HepG2 (cell line): ENCODE data around the gene CCDC88A. TPM values are rescaled to one million over a fixed set of nuclear protein-coding genes. Genes with fewer than 3 reads are reported as not detected.

Experiments
- ATM ChIP-seq: fragments of 450-650 bp; IDR thresholded peaks from 2 replicates; pipeline ENCODE4 v1.7.1; 2017; ENCODE audit warnings: mild to moderate bottlenecking, borderline replicate concordance
- HNRNPH1 ChIP-seq: fragments of 200-400 bp; formaldehyde crosslinking; optimal IDR thresholded peaks from 2 replicates; pipeline ENCODE3; 2017; ENCODE audit warnings: mild to moderate bottlenecking, low read depth, low read length
- KLF13 ChIP-seq: sonication (generic); formaldehyde crosslinking; IDR thresholded peaks from 2 replicates; pipeline ENCODE4 v1.4.0; 2020; ENCODE audit warnings: mild to moderate bottlenecking, missing genetic modification reagents
- MAFG ChIP-seq: sonication (generic); formaldehyde crosslinking; IDR thresholded peaks from 2 replicates; pipeline ENCODE4 v1.5.1; 2020; ENCODE audit warnings: mild to moderate bottlenecking, missing genetic modification reagents
- MEF2D ChIP-seq: sonication (generic); formaldehyde crosslinking; IDR thresholded peaks from 2 replicates; pipeline ENCODE4 v1.5.1; 2020; ENCODE audit warnings: mild to moderate bottlenecking, missing genetic modification reagents
- NAIF1 ChIP-seq: sonication (generic); formaldehyde crosslinking; IDR thresholded peaks from 2 replicates; pipeline ENCODE4 v1.5.0; 2020; ENCODE audit warnings: mild to moderate bottlenecking, missing genetic modification reagents, borderline replicate concordance
- PHF20 ChIP-seq: sonication (generic); formaldehyde crosslinking; IDR thresholded peaks from 2 replicates; pipeline ENCODE4 v1.5.0; 2020; ENCODE audit warnings: mild to moderate bottlenecking, missing genetic modification reagents
- PHF8 ChIP-seq: sonication (generic); formaldehyde crosslinking; IDR thresholded peaks from 2 replicates; pipeline ENCODE4 v1.5.0; 2020; ENCODE audit warnings: missing genetic modification reagents
- SAP130 ChIP-seq: IDR thresholded peaks from 2 replicates; pipeline ENCODE4 v1.6.1; 2016; ENCODE audit warnings: low read depth
- ZNF382 ChIP-seq: sonication (generic); formaldehyde crosslinking; IDR thresholded peaks from 2 replicates; pipeline ENCODE4 v1.5.0; 2020; ENCODE audit warnings: missing genetic modification reagents, mild to moderate bottlenecking, borderline replicate concordance
- polyA plus RNA-seq, 8 experiments: library from polyadenylated mRNA; depleted of rRNA in 3 of 8; stranded (reverse) in 7 of 8; unstranded in 1 of 8; fragments of >200 nt; fragmentation: Illumina TruSeq in 4 of 8; extraction: Trizol in 4 of 8; gene quantifications; 2 replicates each; pipeline versions ENCODE4 v1.2.1 to v1.2.3, GENCODE V29; 2011 to 2016; ENCODE audit warnings: low read depth in 4 of 8, missing spikeins in 1 of 8, mixed read lengths in 1 of 8; ENCODE audit not compliant: insufficient read depth in 1 of 8
- total RNA-seq, 5 experiments: library from RNA; depleted of rRNA; stranded (reverse); fragments of >200 nt; fragmentation: Illumina TruSeq; extraction: Trizol; gene quantifications; 2 replicates each; pipeline ENCODE4 v1.2.3, GENCODE V29; 2016; ENCODE audit warnings: low read depth in 1 of 5
- TF ChIP-seq, protein P1 (sequence below): sonication (generic); formaldehyde crosslinking; IDR thresholded peaks from 2 replicates; pipeline ENCODE4 v1.4.0; 2020; ENCODE audit warnings: missing genetic modification reagents
- TF ChIP-seq, protein P2 (sequence below): sonication (generic); formaldehyde crosslinking; IDR thresholded peaks from 2 replicates; pipeline ENCODE4 v1.8.0; 2022; ENCODE audit warnings: missing genetic modification reagents, mild to moderate bottlenecking, moderate library complexity, borderline replicate concordance
- TF ChIP-seq, protein P3 (sequence below): sonication (generic); formaldehyde crosslinking; IDR thresholded peaks from 2 replicates; pipeline ENCODE4 v1.9.0; 2021; ENCODE audit warnings: mild to moderate bottlenecking, missing genetic modification reagents

Gene CCDC88A
- total and polyA plus RNA-seq, 2 of the 13 experiments (the other 11 are each of a cell fraction or from before 2014, with no cell fraction given), result 43.2 to 84.1 TPM

DNA sequence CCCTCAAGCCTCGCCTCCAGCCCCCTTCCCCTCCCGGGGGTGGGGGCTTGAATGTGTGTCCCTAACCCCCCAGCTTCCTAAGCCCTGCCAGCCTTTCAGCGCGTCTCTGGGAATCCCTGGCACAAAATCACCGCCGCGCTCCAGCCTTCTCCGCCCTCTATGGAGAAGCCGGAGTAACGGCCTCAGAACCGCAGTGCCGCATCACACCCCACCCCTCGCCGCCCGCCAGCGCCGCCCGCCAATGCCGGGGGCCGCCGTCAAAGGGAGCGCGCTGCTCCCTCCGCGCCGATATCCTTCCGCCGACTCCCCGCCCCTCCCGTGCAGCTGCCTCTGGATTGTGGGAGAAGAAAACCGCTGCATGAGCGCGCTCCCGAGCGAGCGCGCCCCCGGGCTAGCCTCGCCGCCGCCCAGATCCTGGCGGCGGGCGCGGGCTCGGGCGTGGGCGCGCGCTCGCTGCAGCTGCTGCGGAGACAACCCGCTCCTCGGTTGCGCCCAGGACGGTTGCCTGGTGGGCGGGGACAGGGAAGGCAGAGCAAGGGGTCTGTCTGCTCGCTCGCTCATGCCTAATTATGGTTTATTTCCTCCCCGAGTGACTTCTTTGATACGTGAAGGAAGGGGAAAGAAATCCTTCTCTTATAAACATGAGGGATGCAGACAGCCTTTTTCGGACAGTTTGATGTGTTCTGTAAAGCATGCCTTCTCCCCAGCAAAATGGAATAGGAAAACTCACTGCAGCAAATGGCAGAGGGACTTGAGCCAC, at the start of gene CCDC88A (continued):
- TF ChIP-seq PHF8 (CRISPR knock-in tag) (peak; percentile 84; the same call in 1 of the 2 replicates), PHF20 (peak; percentile 78), KLF13 (peak; percentile 90; the same call in 1 of the 2 replicates), HNRNPH1 (no peak), NAIF1 (CRISPR knock-in tag) (peak; percentile 95), ATM (no peak), MEF2D (peak; percentile 92), SAP130 (CRISPR knock-in tag) (peak; percentile 96), ZNF382 (CRISPR knock-in tag) (no peak), MAFG (CRISPR knock-in tag) (0 out of 2 replicates have a peak, but pooled peaks have one; percentile 65)
- TF ChIP-seq, protein P1, sequence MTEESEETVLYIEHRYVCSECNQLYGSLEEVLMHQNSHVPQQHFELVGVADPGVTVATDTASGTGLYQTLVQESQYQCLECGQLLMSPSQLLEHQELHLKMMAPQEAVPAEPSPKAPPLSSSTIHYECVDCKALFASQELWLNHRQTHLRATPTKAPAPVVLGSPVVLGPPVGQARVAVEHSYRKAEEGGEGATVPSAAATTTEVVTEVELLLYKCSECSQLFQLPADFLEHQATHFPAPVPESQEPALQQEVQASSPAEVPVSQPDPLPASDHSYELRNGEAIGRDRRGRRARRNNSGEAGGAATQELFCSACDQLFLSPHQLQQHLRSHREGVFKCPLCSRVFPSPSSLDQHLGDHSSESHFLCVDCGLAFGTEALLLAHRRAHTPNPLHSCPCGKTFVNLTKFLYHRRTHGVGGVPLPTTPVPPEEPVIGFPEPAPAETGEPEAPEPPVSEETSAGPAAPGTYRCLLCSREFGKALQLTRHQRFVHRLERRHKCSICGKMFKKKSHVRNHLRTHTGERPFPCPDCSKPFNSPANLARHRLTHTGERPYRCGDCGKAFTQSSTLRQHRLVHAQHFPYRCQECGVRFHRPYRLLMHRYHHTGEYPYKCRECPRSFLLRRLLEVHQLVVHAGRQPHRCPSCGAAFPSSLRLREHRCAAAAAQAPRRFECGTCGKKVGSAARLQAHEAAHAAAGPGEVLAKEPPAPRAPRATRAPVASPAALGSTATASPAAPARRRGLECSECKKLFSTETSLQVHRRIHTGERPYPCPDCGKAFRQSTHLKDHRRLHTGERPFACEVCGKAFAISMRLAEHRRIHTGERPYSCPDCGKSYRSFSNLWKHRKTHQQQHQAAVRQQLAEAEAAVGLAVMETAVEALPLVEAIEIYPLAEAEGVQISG, result peak; percentile 95
- TF ChIP-seq, protein P2, sequence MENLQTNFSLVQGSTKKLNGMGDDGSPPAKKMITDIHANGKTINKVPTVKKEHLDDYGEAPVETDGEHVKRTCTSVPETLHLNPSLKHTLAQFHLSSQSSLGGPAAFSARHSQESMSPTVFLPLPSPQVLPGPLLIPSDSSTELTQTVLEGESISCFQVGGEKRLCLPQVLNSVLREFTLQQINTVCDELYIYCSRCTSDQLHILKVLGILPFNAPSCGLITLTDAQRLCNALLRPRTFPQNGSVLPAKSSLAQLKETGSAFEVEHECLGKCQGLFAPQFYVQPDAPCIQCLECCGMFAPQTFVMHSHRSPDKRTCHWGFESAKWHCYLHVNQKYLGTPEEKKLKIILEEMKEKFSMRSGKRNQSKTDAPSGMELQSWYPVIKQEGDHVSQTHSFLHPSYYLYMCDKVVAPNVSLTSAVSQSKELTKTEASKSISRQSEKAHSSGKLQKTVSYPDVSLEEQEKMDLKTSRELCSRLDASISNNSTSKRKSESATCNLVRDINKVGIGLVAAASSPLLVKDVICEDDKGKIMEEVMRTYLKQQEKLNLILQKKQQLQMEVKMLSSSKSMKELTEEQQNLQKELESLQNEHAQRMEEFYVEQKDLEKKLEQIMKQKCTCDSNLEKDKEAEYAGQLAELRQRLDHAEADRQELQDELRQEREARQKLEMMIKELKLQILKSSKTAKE, result peak; percentile 94
- TF ChIP-seq, protein P3, sequence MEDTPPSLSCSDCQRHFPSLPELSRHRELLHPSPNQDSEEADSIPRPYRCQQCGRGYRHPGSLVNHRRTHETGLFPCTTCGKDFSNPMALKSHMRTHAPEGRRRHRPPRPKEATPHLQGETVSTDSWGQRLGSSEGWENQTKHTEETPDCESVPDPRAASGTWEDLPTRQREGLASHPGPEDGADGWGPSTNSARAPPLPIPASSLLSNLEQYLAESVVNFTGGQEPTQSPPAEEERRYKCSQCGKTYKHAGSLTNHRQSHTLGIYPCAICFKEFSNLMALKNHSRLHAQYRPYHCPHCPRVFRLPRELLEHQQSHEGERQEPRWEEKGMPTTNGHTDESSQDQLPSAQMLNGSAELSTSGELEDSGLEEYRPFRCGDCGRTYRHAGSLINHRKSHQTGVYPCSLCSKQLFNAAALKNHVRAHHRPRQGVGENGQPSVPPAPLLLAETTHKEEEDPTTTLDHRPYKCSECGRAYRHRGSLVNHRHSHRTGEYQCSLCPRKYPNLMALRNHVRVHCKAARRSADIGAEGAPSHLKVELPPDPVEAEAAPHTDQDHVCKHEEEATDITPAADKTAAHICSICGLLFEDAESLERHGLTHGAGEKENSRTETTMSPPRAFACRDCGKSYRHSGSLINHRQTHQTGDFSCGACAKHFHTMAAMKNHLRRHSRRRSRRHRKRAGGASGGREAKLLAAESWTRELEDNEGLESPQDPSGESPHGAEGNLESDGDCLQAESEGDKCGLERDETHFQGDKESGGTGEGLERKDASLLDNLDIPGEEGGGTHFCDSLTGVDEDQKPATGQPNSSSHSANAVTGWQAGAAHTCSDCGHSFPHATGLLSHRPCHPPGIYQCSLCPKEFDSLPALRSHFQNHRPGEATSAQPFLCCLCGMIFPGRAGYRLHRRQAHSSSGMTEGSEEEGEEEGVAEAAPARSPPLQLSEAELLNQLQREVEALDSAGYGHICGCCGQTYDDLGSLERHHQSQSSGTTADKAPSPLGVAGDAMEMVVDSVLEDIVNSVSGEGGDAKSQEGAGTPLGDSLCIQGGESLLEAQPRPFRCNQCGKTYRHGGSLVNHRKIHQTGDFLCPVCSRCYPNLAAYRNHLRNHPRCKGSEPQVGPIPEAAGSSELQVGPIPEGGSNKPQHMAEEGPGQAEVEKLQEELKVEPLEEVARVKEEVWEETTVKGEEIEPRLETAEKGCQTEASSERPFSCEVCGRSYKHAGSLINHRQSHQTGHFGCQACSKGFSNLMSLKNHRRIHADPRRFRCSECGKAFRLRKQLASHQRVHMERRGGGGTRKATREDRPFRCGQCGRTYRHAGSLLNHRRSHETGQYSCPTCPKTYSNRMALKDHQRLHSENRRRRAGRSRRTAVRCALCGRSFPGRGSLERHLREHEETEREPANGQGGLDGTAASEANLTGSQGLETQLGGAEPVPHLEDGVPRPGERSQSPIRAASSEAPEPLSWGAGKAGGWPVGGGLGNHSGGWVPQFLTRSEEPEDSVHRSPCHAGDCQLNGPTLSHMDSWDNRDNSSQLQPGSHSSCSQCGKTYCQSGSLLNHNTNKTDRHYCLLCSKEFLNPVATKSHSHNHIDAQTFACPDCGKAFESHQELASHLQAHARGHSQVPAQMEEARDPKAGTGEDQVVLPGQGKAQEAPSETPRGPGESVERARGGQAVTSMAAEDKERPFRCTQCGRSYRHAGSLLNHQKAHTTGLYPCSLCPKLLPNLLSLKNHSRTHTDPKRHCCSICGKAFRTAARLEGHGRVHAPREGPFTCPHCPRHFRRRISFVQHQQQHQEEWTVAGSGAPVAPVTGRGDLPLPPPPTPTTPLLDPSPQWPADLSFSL, result no peak; the same call in 1 of the 2 replicates
